Adrenal gland (tissue), 19 donors: ENCODE measurements around the gene FAM181A. TPM values are rescaled to one million over a fixed set of nuclear protein-coding genes. Genes with fewer than 3 reads are reported as not detected.

Source experiments
- DNase-seq, 7 donors: peaks; one replicate each; pipeline ENCODE4 v3.0.0-alpha.2; 2019 to 2020
- H3K27ac ChIP-seq, 5 donors: fragments of 200-600 bp; sonication (generic) in 4 of 5; 1 replicate in 3 of 5; 2 replicates in 2 of 5; pipeline versions ENCODE4 v1.5.1 to v1.8.0; 2016 to 2020; ENCODE audit warnings: mild to moderate bottlenecking in 1 of 5
- H3K27me3 ChIP-seq: fragments of 200-600 bp; 2 replicates; pipeline ENCODE4 v1.8.0; 2021
- H3K36me3 ChIP-seq, 2 donors: fragments of 200-600 bp; replicated peaks in 1 of 2; 1 replicate in 1 of 2; 2 replicates in 1 of 2; pipeline versions ENCODE4 v1.5.1 to v1.8.0; 2018 to 2022
- H3K4me1 ChIP-seq, 2 donors: fragments of 200-600 bp; replicated peaks in 1 of 2; 1 replicate in 1 of 2; 2 replicates in 1 of 2; pipeline versions ENCODE4 v1.5.1 to v1.8.0; 2018 to 2021
- H3K4me3 ChIP-seq, 4 donors: fragments of 200-600 bp; sonication (generic) in 3 of 4; one replicate each; pipeline ENCODE4 v1.5.1; 2016 to 2018
- H3K9me3 ChIP-seq, 3 donors: fragments of 200-600 bp; sonication (generic) in 1 of 3; replicated peaks in 1 of 3; 1 replicate in 2 of 3; 2 replicates in 1 of 3; pipeline versions ENCODE4 v1.5.1 to v1.8.0; 2016 to 2021
- CTCF ChIP-seq, 6 experiments: fragments of 450-650 bp in 4 of 6; fragments of 200-600 bp in 2 of 6; sonication (generic) in 1 of 6; IDR thresholded peaks; 1 replicate in 5 of 6; 2 replicates in 1 of 6; pipeline versions ENCODE4 v1.5.1 to v1.8.0; 2016 to 2021; ENCODE audit warnings: antibody characterized with exemption in 6 of 6, mild to moderate bottlenecking in 2 of 6, moderate library complexity in 1 of 6
- POLR2A ChIP-seq, 2 donors: fragments of 450-650 bp; IDR thresholded peaks; one replicate each; pipeline ENCODE4 v1.6.1; 2017; ENCODE audit warnings: antibody characterized with exemption in 2 of 2, mild to moderate bottlenecking in 2 of 2, moderate library complexity in 1 of 2
- WGBS, 4 donors: extraction: QIAGEN DNeasy Blood & Tissue Kit in 2 of 4; methylation state at CpG; one replicate each; pipeline versions ENCODE4 v1.1.5 to v1.1.7; 2013 to 2017; 5-methylcytosine and 5-hydroxymethylcytosine counted together
- intact Hi-C, 2 donors: fragments of 100-400 bp; cut with DNase I; formaldehyde crosslinking; loops; one replicate each; pipeline versions ENCODE4 v1.14.1 to v1.15.0; 2022 to 2023
- long read RNA-seq, 10 donors: library from polyadenylated mRNA in 3 of 10; unstranded in 2 of 10; stranded (forward) in 1 of 10; transcript quantifications; one replicate each; pipeline ENCODE4 v2.0.0 and lab custom pipeline, GENCODE V29; 2021 to 2026
- polyA plus RNA-seq, 3 donors: library from polyadenylated mRNA; stranded (reverse); fragments of 200-250 nt in 2 of 3; fragments of 350-450 nt in 1 of 3; fragmentation: Illumina TruSeq in 1 of 3; extraction: RNeasy Lipid Tissue Mini Kit (QIAGEN cat#74804) in 1 of 3; gene quantifications; one replicate each; pipeline ENCODE4 v1.2.3, GENCODE V29; 2013 to 2014
- total RNA-seq, 9 donors: library from RNA; depleted of rRNA in 4 of 9; stranded (reverse); fragments of >200 nt in 4 of 9; fragments of 120-200 nt in 1 of 9; fragmentation: NEBNext Ultra II Directional in 1 of 9; extraction: Animal tissue kit (Norgen Biotek cat#: 25700) in 1 of 9; gene quantifications; one replicate each; pipeline versions ENCODE4 v1.1.0 to v1.2.4, GENCODE V29; 2013 to 2023
- donor health status: healthy with polysubstance abuse.
- donor health status: Bipolar disorder and iron deficiency.
- donor health status: DM: yes; HTN: yes; CAD: no.
- donor health status: DM: no; HTN: no; CAD: no.
- donor health status: DM: no; HTN: no; CAD: no.
- donor health status: DM: yes; HTN: yes; CAD: no.

FAM181A gene
- total RNA-seq: not detected
- polyA plus RNA-seq: not detected
- long read RNA-seq, donor 1: 0 reads
- long read RNA-seq, donor 2: 0 reads
- long read RNA-seq, donor 3: 0 reads
- long read RNA-seq, donor 4: 0 reads
- long read RNA-seq, donor 5: 0 reads
- long read RNA-seq, donor 6: 0 reads
- long read RNA-seq, donor 7: 0 reads
- long read RNA-seq, donor 8: 0 reads
- long read RNA-seq, donor 9: 0 reads
- long read RNA-seq, donor 10: 0 reads

DNA sequence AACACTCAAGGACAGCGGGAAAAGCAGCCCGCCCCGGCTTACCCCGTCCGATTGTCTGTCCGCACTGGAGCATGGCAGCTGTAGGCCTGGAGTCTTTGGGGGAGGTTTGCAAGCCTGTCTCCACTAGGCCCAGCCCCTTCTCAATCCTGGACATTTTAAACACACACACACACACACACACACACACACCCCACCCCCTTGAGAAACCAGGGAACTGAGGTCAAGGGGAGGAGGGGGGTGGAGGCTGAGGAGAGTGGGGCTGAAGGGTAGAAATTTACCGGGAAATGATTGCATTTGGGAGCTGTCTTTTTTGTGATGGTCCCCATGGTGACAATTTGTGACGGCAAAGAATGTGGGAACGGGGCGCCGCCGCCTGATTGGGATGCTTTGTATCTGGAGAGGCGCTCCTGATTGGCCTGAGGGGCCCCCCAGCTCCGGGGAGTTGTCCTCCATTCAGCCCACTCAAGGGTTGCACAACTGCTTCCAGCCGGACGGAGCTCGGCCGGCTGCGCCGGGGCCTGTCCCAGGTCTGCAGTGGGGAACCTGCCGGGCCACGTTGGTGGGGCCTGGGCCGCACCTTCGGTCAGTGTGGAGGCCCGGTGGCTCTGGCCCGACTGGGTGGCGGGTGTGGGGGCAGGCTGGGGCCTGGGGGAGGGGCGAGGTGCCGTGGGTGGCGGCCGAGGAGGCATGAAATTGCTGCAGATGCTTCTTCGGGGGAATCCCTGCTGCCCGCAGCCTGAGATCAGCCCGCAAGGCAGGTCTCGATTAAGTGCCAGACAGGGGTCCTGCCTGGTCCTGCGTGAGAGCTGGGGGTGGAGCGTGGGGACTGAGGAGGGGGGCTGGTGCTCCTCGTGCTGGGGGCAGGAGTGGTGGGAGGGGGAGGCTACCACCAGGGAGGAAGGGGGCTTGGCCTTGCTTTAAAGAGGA, at the start of gene FAM181A:
Gene FAM181A, plus strand, starts transcription at position 472 of the 927 bp plus-strand sequence. CDS start 942 bp downstream, outside the sequence.
- TF ChIP-seq POLR2A (IDR thresholded peaks at IDR 0.05): no peak
- no peak for TF ChIP-seq CTCF (IDR thresholded peaks at IDR 0.05)
- Histone ChIP-seq H3K27me3 (no peaks in the 10 kb centered on the region), H3K9me3 (no peaks in the 10 kb centered on the region), H3K27ac (no peak within 1 kb of the TSS), H3K4me3 (no peak within 1 kb of the TSS), H3K4me1 (no peaks in the 10 kb centered on the region), H3K36me3 (no peaks in the 10 kb centered on the region)
- 78 to 83% (median 81%) methylated on average over 19 to 38 of the region's 38 CpGs for WGBS, 4 donors
- DNase-seq: no peak
- intact Hi-C loops: no loop called here

GRCh38 chr14:93878212-93878611, 48.9 kb upstream of the FAM181A start:
- TF ChIP-seq POLR2A (IDR thresholded peaks at IDR 0.05) (no peak), CTCF (IDR thresholded peaks at IDR 0.05) (no peak)
- intact Hi-C loops: no loop called here
- Histone ChIP-seq H3K4me1 (no peaks in the 10 kb centered on the region), H3K27me3 (no peaks in the 10 kb centered on the region), H3K4me3 (no peak overlapping the region), H3K27ac (no peak overlapping the region), H3K9me3 (no peaks in the 10 kb centered on the region), H3K36me3 (no peaks in the 10 kb centered on the region)
- DNase-seq: no peak
- 54 to 64% (median 56%) methylated on average over 6 to 8 of the region's 8 CpGs for WGBS, 4 donors

DNA sequence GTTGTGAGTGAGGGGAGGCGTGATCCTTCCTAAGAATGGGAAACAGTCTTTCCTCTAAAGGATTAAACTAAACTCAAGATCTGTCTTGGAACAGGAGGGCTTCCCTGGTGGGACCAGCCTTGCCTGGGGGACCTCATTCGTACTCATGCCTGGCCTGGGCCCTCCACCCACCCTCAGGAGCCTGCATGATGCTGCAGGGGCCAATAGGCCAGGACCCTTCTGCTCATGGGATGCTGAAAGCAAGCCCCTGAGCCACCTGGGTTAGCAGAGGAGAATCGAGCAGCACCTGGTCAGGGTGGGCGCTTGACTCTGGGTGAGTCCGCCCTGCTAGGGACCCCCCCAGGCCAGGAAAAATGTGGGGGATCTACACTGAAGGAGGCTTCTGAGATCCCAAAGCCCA, 48.3 kb upstream of the FAM181A start:
- no peak overlapping the region for H3K4me3 ChIP-seq
- intact Hi-C loops: no loop called here

More for the DNA sequence above, 48.3 kb upstream of the FAM181A start:
- DNase-seq: no peak
- Histone ChIP-seq H3K27me3 (no peaks in the 10 kb centered on the region), H3K9me3 (no peaks in the 10 kb centered on the region), H3K4me1 (no peaks in the 10 kb centered on the region), H3K27ac (no peak overlapping the region), H3K36me3 (no peaks in the 10 kb centered on the region)
- 83 to 92% (median 89%) methylated on average over 5 of the region's 5 CpGs for WGBS, 4 donors
- no peak for TF ChIP-seq CTCF (IDR thresholded peaks at IDR 0.05)
